ENCODE data around the gene POLR2J3. TPM values are rescaled to one million over a fixed set of nuclear protein-coding genes. Genes with fewer than 3 reads are reported as not detected.

POLR2J3 gene
- total RNA-seq, result 49.7 and 95.2 TPM in 2 replicates

DNA sequence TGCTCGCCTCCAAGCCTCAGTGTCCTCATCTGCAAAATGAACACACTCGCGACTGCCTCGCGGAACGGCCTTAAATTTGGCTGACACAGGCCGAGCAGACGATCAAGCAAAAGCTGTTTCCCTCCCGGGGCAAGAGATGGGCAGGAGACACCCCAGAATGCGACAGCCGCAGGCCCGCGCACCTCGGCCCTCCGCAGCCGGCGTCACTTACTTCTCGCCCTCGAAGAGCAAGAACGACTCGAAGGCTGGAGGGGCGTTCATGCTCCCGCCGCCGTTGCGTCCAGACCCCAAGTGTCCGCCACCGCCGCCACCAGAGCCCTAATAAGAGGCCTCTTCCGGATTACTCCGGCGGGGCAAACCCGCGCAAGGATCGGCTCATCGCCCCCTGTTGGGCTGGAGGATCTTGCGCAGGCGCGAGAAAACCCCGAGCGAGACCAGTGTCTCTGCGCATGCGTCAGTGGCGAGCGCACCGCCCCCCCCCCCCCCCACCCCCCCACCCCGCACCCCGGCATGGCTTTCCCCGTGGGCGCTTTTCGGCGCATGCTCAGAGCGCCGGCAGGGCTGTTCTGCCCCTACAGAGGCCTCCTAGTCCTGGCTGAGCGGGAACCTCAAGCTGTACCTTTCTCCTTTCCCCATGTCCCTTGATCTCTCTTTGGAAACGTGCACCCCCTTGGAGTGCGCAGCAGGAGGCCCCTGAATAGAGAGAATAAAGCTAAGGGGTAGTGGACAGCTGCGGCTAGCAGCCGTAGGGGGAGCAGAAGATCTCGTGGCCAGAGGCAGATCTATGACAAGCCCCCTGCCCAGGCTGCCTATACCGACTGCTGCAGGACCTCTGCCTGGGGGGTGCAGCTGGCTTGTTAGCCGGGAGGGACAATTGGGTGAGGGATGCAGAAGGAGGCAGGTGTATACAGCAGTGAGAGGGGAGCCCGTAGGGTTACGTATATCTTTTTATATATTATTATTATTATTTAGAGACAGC, at the start of gene POLR2J3:
Gene POLR2J3, minus strand, starts transcription at position 323 of the 979 bp plus-strand sequence. Its CDS starts 62 bp downstream, at position 261.

GRCh38 chr7:102616507-102617125, 44.2 kb upstream of the POLR2J3 start, which contains the start of gene RASA4:
Gene RASA4 (minus strand): TSS chr7:102616756. CDS start chr7:102616689, 67 bp downstream.

DNA sequence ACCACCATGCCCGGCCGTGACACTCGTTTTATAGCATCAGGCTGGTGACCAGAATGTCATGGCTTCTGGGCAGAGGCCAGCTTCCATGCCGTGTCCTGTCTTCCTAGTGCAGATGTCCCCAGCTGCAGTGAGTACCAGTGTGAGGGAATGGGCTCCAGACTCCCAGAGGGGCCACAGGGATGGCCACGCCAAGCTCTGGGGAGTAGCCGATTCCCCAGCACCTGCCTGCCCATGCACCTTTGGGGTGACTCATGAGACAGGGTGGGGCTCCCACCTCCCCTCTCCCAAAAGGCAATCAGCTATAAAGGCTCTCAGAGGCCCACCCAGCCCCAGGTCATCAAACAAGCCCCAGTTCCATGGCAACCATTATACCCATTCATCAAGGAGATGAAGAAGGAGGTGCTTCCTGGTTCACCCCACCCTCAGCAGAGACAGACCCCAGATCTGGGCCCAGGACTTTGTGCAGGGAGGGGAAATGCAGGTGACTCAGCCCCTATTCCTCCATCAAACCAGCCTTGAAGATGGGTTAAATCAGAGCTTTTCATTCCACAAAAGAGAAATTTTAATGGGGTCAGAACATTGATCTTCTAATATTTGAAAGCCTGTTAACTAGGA, 21.5 kb downstream of the POLR2J3 start, which contains the start of gene SPDYE2:
Gene SPDYE2, plus strand, starts transcription at position 419 of the 615 bp plus-strand sequence. CDS start 2,030 bp downstream, outside the sequence.

DNA sequence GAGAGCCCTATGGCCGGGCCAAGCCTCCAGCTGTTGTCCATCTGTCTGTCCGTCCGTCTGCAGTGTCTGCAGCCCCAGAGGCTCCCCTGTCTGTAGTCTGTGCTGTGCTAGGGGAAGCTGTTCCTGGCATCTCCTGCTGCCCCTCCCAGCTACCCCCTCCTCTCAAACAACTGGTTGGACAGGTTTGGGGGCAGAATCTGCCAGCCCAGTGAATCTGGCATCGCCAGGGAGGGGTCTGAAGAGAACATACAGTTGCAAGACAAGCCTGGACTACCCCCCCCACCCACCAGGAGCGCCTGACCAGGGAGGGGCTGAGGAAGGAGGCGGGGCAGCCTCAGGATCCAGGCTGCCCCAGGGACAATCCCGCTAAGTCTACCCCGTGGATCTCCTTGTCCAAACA, 28.8 kb downstream of the POLR2J3 start, which contains the start of gene UPK3BL2:
Gene UPK3BL2, minus strand, starts transcription at position 101 of the 400 bp plus-strand sequence. Its CDS starts 60 bp downstream, at position 41.

DNA sequence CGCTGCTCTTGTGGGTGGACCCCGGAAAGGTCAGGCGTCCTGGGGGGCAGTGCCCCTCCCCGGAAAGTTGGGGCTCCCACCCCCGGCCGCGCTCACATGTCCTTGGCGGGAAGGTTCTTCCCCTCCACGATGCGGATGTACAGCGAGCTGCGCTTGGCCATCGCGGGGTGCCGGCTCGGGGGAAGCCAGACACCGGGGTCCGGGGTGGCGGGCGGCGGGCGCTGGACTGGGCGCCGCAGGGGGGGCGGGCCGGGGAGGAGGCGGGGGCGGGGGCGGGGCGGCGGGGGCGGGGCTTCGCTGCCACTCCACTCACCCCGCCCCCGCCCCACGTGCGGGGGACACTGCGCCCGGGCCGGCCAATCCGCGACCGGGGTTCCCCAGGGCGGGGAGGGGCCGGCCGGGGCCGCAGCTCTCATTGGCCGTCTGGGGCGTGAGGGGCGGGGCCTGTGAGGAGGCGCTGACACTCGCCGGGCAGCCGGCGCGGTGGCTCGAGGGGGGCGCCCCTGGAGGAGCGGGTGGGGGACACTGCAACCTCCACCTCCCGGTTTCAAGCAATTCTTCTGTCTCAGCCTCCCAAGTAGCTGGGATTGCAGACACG, 54.7 kb downstream of the POLR2J3 start, which contains the start of gene RASA4B:
Gene RASA4B, minus strand, starts transcription at position 228 of the 598 bp plus-strand sequence. Its CDS starts 67 bp downstream, at position 161.

Other genes starting within 250 kb of the POLR2J3 start
- gene SPDYE6, start 216.1 kb downstream of the POLR2J3 start, total RNA-seq, result not detected in 2 replicates
- 14.7 and 16.2 TPM in 2 replicates for gene PRKRIP1, start 176.2 kb downstream of the POLR2J3 start, total RNA-seq
- gene ORAI2, start 139.0 kb downstream of the POLR2J3 start, total RNA-seq, result 51.2 and 62.2 TPM in 2 replicates
- 6.3 and 7.9 TPM in 2 replicates for gene ALKBH4, start 107.7 kb downstream of the POLR2J3 start, total RNA-seq
- 23.8 and 32.3 TPM in 2 replicates for gene LRWD1, start 107.6 kb downstream of the POLR2J3 start, total RNA-seq
- gene POLR2J, start 93.7 kb downstream of the POLR2J3 start, total RNA-seq, result 29.9 and 38.3 TPM in 2 replicates
- 1.7 and 2.8 TPM in 2 replicates for gene RASA4B, start 54.8 kb downstream of the POLR2J3 start, total RNA-seq
- gene UPK3BL2, start 28.9 kb downstream of the POLR2J3 start, total RNA-seq, result 0.80 and 3.7 TPM in 2 replicates
- gene SPDYE2, start 21.4 kb downstream of the POLR2J3 start, total RNA-seq, result not detected in 2 replicates
- gene RASA4, start 44.2 kb upstream of the POLR2J3 start, total RNA-seq, result 4.5 and 6.6 TPM in 2 replicates
- 7.0 and 8.0 TPM in 2 replicates for gene UPK3BL1, start 70.2 kb upstream of the POLR2J3 start, total RNA-seq
- gene SPDYE2B, start 77.7 kb upstream of the POLR2J3 start, total RNA-seq, result not detected in 2 replicates
- gene POLR2J2, start 99.1 kb upstream of the POLR2J3 start, total RNA-seq, result 7.7 and 10.1 TPM in 2 replicates
- 7.2 and 10.8 TPM in 2 replicates for gene FAM185A, start 176.4 kb upstream of the POLR2J3 start, total RNA-seq

All from thoracic aorta endothelial cell (primary cell).